ENCODE data around the gene ZNF24.

- no peak for TF ChIP-seq POLR2AphosphoS5 (IDR thresholded peaks at IDR 0.05)
- TF ChIP-seq CTCF (IDR thresholded peaks at IDR 0.05), result no peak
- TF ChIP-seq POLR2A (IDR thresholded peaks at IDR 0.05), result no peak
Observed at GRCh38 chr18:35289727-35290093, 54.5 kb downstream of the ZNF24 start.
